GM21619 (cell line): ENCODE results near the gene ZFAND3.

ENCODE experiments used
- ATAC-seq: cut with Tn5 transposase; IDR thresholded peaks from one replicate; pipeline ENCODE4 v1.9.1; 2021; ENCODE audit not compliant: unreplicated experiment

ZFAND3 gene

GRCh38 chr6:37798436-37799262, 20.9 kb upstream of the ZFAND3 start:
- ATAC-seq = no peak

- ATAC-seq = no peak
Measured at GRCh38 chr6:37799263-37799644, 20.3 kb upstream of the ZFAND3 start.

- ATAC-seq = no peak
Measured at GRCh38 chr6:37800703-37801604, 18.6 kb upstream of the ZFAND3 start.

GRCh38 chr6:37801605-37801940, 18.0 kb upstream of the ZFAND3 start:
- ATAC-seq = no peak

- ATAC-seq = no peak
Measured at GRCh38 chr6:37802810-37803209, 16.7 kb upstream of the ZFAND3 start.

GRCh38 chr6:37804586-37804985, 14.9 kb upstream of the ZFAND3 start:
- ATAC-seq = no peak

- ATAC-seq = no peak
Measured at GRCh38 chr6:37806213-37806612, 13.3 kb upstream of the ZFAND3 start.

GRCh38 chr6:37807656-37808055, 11.9 kb upstream of the ZFAND3 start:
- ATAC-seq = no peak

- no peak for ATAC-seq
Measured at GRCh38 chr6:37809197-37809543, 10.4 kb upstream of the ZFAND3 start.

GRCh38 chr6:37812841-37813240, 6.7 kb upstream of the ZFAND3 start:
- ATAC-seq = no peak

- ATAC-seq = no peak
Measured at GRCh38 chr6:37814374-37814773, 5.2 kb upstream of the ZFAND3 start.

GRCh38 chr6:37816599-37817375, 2.7 kb upstream of the ZFAND3 start:
- no peak for ATAC-seq

GRCh38 chr6:37818536-37819176, 871 bp upstream of the ZFAND3 start:
- peak; percentile 67 for ATAC-seq

- no peak for ATAC-seq
Measured at GRCh38 chr6:37819802-37820717, 533 bp downstream of the ZFAND3 start.

- ATAC-seq = no peak
Measured at GRCh38 chr6:37820718-37821079, 1.2 kb downstream of the ZFAND3 start.

- no peak for ATAC-seq
Measured at GRCh38 chr6:37821446-37821845, 1.9 kb downstream of the ZFAND3 start.

- no peak for ATAC-seq
Measured at GRCh38 chr6:37822851-37823682, 3.5 kb downstream of the ZFAND3 start.

GRCh38 chr6:37824170-37824569, 4.6 kb downstream of the ZFAND3 start:
- ATAC-seq = no peak

- ATAC-seq = no peak
Measured at GRCh38 chr6:37826188-37826587, 6.7 kb downstream of the ZFAND3 start.
